ENCODE results near the gene SEZ6L2. TPM values are rescaled to one million over a fixed set of nuclear protein-coding genes. Genes with fewer than 3 reads are reported as not detected.
"Not testable (repeated sequence)": the region's sequence is repeated elsewhere in the genome, so short reads cannot be mapped to it uniquely, and the experiment has no call there.

The SEZ6L2 gene
- total RNA-seq, 1 experiment from 2014 or later, result 46.5 TPM

- no peaks in the 10 kb centered on the region for H4K20me1 ChIP-seq (ENCODE audit: insufficient read depth)
- TF ChIP-seq CTCF (conservative IDR thresholded peaks at IDR 0.05) (no peak), EZH2 (IDR thresholded peaks at IDR 0.05; ENCODE audit: low read depth) (no peak)
- ChIA-PET POLR2A (ENCODE audit: unreplicated experiment) (interaction anchor here (0.8 kb wide), 1 partner anchor 27 kb away, joined by 12 read pairs; no protein-coding TSS in a partner anchor), CTCF (interaction anchor here (0.6 kb wide), 1 partner anchor 718 kb away, joined by 16 read pairs; no protein-coding TSS in a partner anchor)
- no peaks in the 10 kb centered on the region for H3K79me2 ChIP-seq (ENCODE audit: low read depth)
- H3K9me2 ChIP-seq (ENCODE audit: insufficient read depth), result no peaks in the 10 kb centered on the region
- H3K27me3 ChIP-seq (ENCODE audit: insufficient read depth, low read depth), result no peaks in the 10 kb centered on the region
- intact Hi-C loops (cut with micrococcal nuclease; ENCODE audit: unreplicated experiment), result no loop called here
- H3K4me2 ChIP-seq, result no peak overlapping the region
- no peaks in the 10 kb centered on the region for H3K4me1 ChIP-seq (replicated peaks; ENCODE audit: insufficient read depth)
- no TSS peak for BruUV-seq (replicated peaks)
- no peak overlapping the region for H3K27ac ChIP-seq
- H3K9me3 ChIP-seq (ENCODE audit: insufficient read depth, low read depth), result no peaks in the 10 kb centered on the region
- H3F3A ChIP-seq (ENCODE audit: insufficient read depth, low read depth), result peaks cover 4% of the 10 kb centered on the region; the same call in 1 of the 2 replicates
- H3K36me3 ChIP-seq (ENCODE audit: low read depth), result peaks cover 4% of the 10 kb centered on the region; the same call in 1 of the 2 replicates
- H3K4me3 ChIP-seq, result no peak overlapping the region
- no peak overlapping the region for H2AFZ ChIP-seq
- no peak for DNase-seq
Observed at GRCh38 chr16:29834079-29834478, 65.3 kb downstream of the SEZ6L2 start.

GRCh38 chr16:29833219-29833618, 66.1 kb downstream of the SEZ6L2 start:
- H3K36me3 ChIP-seq (ENCODE audit: low read depth); H3K9me2 ChIP-seq (ENCODE audit: insufficient read depth); H3K4me3 ChIP-seq; H3K27me3 ChIP-seq (ENCODE audit: insufficient read depth, low read depth); intact Hi-C loops (cut with micrococcal nuclease; ENCODE audit: unreplicated experiment); H3K27ac ChIP-seq; H3K79me2 ChIP-seq (ENCODE audit: low read depth); H3K9me3 ChIP-seq (ENCODE audit: insufficient read depth, low read depth); H3K4me2 ChIP-seq; DNase-seq; H3F3A ChIP-seq (ENCODE audit: insufficient read depth, low read depth); H4K20me1 ChIP-seq (ENCODE audit: insufficient read depth); H2AFZ ChIP-seq; H3K4me1 ChIP-seq (replicated peaks; ENCODE audit: insufficient read depth); BruUV-seq (replicated peaks): not testable (repeated sequence)
- CTCF ChIA-PET, result interaction anchor here (0.6 kb wide), 1 partner anchor 66 kb away, joined by 3 read pairs; the partner anchor contains the start of gene SEZ6L2
- POLR2A ChIA-PET (ENCODE audit: unreplicated experiment), result interaction anchor here (0.8 kb wide), 1 partner anchor 17 kb away, joined by 7 read pairs; the partner anchor contains the start of gene PAGR1

DNA sequence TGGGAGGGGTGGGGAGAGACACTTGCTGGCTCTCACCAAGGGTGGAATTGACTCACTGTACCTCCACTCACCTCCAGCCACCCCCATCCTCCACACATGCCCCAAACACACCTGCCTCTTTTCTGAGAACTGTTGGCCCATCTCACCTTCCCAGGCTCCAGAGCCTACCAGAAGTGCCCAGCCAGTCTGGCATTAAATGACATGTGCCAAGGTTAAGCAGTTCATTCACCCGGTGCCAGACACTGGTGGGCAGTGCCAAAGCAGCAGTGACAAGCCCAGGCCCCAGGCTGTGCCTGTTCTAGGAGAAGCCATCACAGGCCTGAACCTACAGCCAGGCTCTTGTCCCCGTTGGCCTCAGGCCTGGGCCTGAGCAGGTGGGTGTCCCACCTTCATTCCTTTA, 67.9 kb downstream of the SEZ6L2 start:
- Histone ChIP-seq H2AFZ (no peak overlapping the region), H3F3A (ENCODE audit: insufficient read depth, low read depth) (peaks cover 8% of the 10 kb centered on the region; the same call in 1 of the 2 replicates), H3K27ac (no peak overlapping the region), H3K4me3 (no peak overlapping the region), H3K36me3 (ENCODE audit: low read depth) (peaks cover 4% of the 10 kb centered on the region; the same call in 1 of the 2 replicates), H3K9me3 (ENCODE audit: insufficient read depth, low read depth) (no peaks in the 10 kb centered on the region), H3K9me2 (ENCODE audit: insufficient read depth) (no peaks in the 10 kb centered on the region), H3K27me3 (ENCODE audit: insufficient read depth, low read depth) (no peaks in the 10 kb centered on the region), H3K4me1 (replicated peaks; ENCODE audit: insufficient read depth) (no peaks in the 10 kb centered on the region), H3K79me2 (ENCODE audit: low read depth) (no peaks in the 10 kb centered on the region), H4K20me1 (ENCODE audit: insufficient read depth) (no peaks in the 10 kb centered on the region), H3K4me2 (no peak overlapping the region)
- intact Hi-C loops (cut with micrococcal nuclease; ENCODE audit: unreplicated experiment), result no loop called here
- ChIA-PET CTCF (interaction anchor here (0.6 kb wide), 1 partner anchor 1222 kb away, joined by 7 read pairs; no protein-coding TSS in a partner anchor), POLR2A (ENCODE audit: unreplicated experiment) (no interaction called here)
- BruUV-seq (replicated peaks), result no TSS peak
- TF ChIP-seq CTCF (conservative IDR thresholded peaks at IDR 0.05), result no peak
- no peak for TF ChIP-seq EZH2 (IDR thresholded peaks at IDR 0.05; ENCODE audit: low read depth)
- no peak for DNase-seq

GRCh38 chr16:29830774-29831173, 68.6 kb downstream of the SEZ6L2 start:
- no TSS peak for BruUV-seq (replicated peaks)
- Histone ChIP-seq H3K9me2 (ENCODE audit: insufficient read depth) (no peaks in the 10 kb centered on the region), H3K27me3 (ENCODE audit: insufficient read depth, low read depth) (no peaks in the 10 kb centered on the region), H3K4me2 (no peak overlapping the region), H3K79me2 (ENCODE audit: low read depth) (peaks cover 5% of the 10 kb centered on the region; the same call in 1 of the 2 replicates), H3K4me3 (no peak overlapping the region), H3F3A (ENCODE audit: insufficient read depth, low read depth) (peaks cover 10% of the 10 kb centered on the region; the same call in 1 of the 2 replicates), H3K36me3 (ENCODE audit: low read depth) (peaks cover 4% of the 10 kb centered on the region; the same call in 1 of the 2 replicates), H3K9me3 (ENCODE audit: insufficient read depth, low read depth) (no peaks in the 10 kb centered on the region), H3K27ac (no peak overlapping the region), H3K4me1 (replicated peaks; ENCODE audit: insufficient read depth) (peaks cover 5% of the 10 kb centered on the region), H2AFZ (no peak overlapping the region), H4K20me1 (ENCODE audit: insufficient read depth) (no peaks in the 10 kb centered on the region)
- ChIA-PET POLR2A (ENCODE audit: unreplicated experiment) (no interaction called here), CTCF (interaction anchor here (0.6 kb wide), 1 partner anchor 1223 kb away, joined by 7 read pairs; no protein-coding TSS in a partner anchor)
- TF ChIP-seq EZH2 (IDR thresholded peaks at IDR 0.05; ENCODE audit: low read depth) (no peak), CTCF (conservative IDR thresholded peaks at IDR 0.05) (no peak)
- DNase-seq, result no peak
- intact Hi-C loops (cut with micrococcal nuclease; ENCODE audit: unreplicated experiment), result no loop called here

Data from PC-9 (cell line).